Urinary bladder (tissue), 4 donors: ENCODE data around the gene MCRS1. TPM values are rescaled to one million over a fixed set of nuclear protein-coding genes. Genes with fewer than 3 reads are reported as not detected.

Source experiments
- DNase-seq: peaks from one replicate; pipeline ENCODE4 v3.0.0-alpha.2; 2015; ENCODE audit errors: extremely low spot score
- H3K27ac ChIP-seq: one replicate; pipeline ENCODE4 v1.5.1; 2013; ENCODE audit warnings: low read depth, mild to moderate bottlenecking, moderate library complexity
- H3K36me3 ChIP-seq: one replicate; pipeline ENCODE4 v1.6.1; 2013; ENCODE audit warnings: mild to moderate bottlenecking, moderate library complexity; ENCODE audit not compliant: insufficient read depth
- H3K4me1 ChIP-seq: one replicate; pipeline ENCODE4 v1.6.1; 2013; ENCODE audit warnings: mild to moderate bottlenecking, moderate library complexity; ENCODE audit not compliant: insufficient read depth
- H3K4me3 ChIP-seq: one replicate; pipeline ENCODE4 v1.5.1; 2013; ENCODE audit warnings: low read depth, low read length
- WGBS: extraction: QIAGEN DNeasy Blood & Tissue Kit; methylation state at CpG from one replicate; pipeline ENCODE4 v1.1.7; 2013; 5-methylcytosine and 5-hydroxymethylcytosine counted together
- polyA plus RNA-seq: library from polyadenylated mRNA; stranded (reverse); fragments of 200-250 nt; gene quantifications from one replicate; pipeline ENCODE4 v1.2.3, GENCODE V29; 2013
- total RNA-seq: library from RNA; depleted of rRNA; stranded (reverse); fragments of >200 nt; gene quantifications from one replicate; pipeline ENCODE4 v1.2.3, GENCODE V29; 2014
- donor health status: healthy with polysubstance abuse.
- donor health status: healthy.

The MCRS1 gene
- total and polyA plus RNA-seq, 2 donors: 23.0 to 48.3 TPM

DNA sequence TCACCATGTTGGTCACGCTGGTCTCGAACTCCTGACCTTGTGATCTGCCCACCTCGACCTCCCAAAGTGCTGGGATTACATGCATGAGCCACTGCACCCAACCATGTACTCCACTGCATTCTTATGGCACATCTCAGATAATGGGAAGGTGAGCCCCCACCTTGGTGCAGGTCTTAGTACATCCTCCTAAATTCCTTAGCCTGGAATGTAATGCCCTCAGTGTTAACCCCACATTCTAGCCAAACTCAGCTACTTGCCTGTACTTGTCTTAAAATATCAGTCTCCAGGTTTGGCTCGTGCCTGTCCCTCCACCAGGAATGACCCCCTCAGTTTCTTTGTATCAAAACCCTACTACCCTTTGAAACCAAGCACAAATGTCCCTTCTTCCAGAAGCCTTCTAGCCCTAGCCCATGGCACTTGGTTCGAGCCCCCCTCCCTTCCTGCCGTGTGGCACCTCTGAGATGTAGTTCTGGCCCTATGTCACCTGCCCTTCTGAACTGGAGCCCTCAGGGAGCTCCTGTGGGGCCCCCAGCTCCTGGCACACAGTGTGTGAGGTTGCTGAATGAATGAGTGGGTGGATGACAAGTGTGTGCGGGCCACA is 20.8 kb downstream of the MCRS1 start:
- Histone ChIP-seq H3K4me1 (no peaks in the 10 kb centered on the region), H3K4me3 (no peak overlapping the region), H3K36me3 (no peaks in the 10 kb centered on the region), H3K27ac (no peak overlapping the region)
- DNase-seq: no peak
- 77% methylated on average over 7 of the region's 7 CpGs for WGBS

GRCh38 chr12:49546481-49546880 is 21.5 kb downstream of the MCRS1 start:
- WGBS: 71% methylated on average over 3 of the region's 3 CpGs
- Histone ChIP-seq H3K27ac (no peak overlapping the region), H3K4me3 (no peak overlapping the region), H3K36me3 (no peaks in the 10 kb centered on the region), H3K4me1 (no peaks in the 10 kb centered on the region)
- DNase-seq: no peak

DNA sequence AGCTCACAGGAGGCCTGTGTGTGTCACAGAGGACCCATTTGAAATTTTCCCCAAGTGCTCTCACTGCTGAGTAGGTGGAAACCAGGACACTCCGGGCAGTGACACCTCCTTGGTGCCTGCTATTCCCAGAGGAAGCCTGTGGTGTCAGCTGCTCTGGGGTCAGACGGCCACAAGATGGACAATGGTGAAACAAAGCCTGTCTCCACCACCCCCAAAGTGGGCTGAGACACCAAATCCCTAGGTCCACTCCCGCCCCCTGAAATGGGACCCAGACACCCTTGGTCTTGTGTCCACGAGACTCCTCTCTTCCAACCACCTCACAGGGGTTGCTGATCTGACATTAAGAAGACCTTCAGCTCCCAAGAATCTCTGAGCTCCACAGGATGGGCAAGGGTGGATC is 22.1 kb downstream of the MCRS1 start:
- H3K27ac ChIP-seq: no peak overlapping the region
- no peak overlapping the region for H3K4me3 ChIP-seq
- H3K36me3 ChIP-seq: no peaks in the 10 kb centered on the region
- H3K4me1 ChIP-seq: no peaks in the 10 kb centered on the region
- no peak for DNase-seq
- WGBS: 79% methylated on average over 4 of the region's 4 CpGs

DNA sequence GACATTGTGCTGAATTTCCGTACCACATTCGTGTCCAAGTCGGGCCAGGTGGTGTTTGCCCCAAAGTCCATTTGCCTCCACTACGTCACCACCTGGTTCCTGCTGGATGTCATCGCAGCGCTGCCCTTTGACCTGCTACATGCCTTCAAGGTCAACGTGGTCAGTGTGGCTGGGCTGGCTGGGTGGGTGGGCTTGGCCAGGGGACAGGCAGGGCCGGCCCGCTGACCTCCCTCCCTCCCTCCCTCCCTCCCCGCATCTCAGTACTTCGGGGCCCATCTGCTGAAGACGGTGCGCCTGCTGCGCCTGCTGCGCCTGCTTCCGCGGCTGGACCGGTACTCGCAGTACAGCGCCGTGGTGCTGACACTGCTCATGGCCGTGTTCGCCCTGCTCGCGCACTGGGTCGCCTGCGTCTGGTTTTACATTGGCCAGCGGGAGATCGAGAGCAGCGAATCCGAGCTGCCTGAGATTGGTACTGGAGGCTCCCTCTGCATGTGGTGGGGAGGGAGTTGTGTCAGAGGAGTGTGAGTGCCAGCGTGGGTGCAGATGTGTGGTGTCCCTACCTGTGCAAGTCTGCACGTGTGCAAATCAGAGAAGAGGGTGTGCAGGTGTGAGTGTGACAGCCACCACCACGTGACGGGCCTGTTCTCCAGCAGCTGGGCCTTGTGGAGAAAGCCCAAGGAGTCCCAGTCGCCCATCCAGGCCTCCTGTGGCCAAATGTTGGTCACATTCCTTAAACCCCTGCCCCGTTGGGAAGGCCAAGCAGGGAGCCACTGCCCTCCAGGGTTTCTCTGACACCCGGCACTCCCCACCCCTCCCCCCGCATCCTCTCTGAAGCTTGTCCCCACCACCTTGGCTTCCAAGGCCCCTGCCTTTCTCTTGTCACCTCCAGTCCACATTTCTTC is 23.8 kb downstream of the MCRS1 start:
- WGBS: 44% methylated on average over 39 of the region's 39 CpGs
- no peaks in the 10 kb centered on the region for H3K4me1 ChIP-seq
- no peak overlapping the region for H3K27ac ChIP-seq
- no peak overlapping the region for H3K4me3 ChIP-seq
- DNase-seq: no peak
- no peaks in the 10 kb centered on the region for H3K36me3 ChIP-seq

- no peak overlapping the region for H3K4me3 ChIP-seq
- no peaks in the 10 kb centered on the region for H3K36me3 ChIP-seq
- DNase-seq: no peak
- 71% methylated on average over 20 of the region's 20 CpGs for WGBS
- H3K27ac ChIP-seq: no peak overlapping the region
- H3K4me1 ChIP-seq: no peaks in the 10 kb centered on the region
These were observed 24.6 kb downstream of the MCRS1 start for GRCh38 chr12:49543221-49543913.

- WGBS: 93% methylated on average over 15 of the region's 15 CpGs
- no peak for DNase-seq
- Histone ChIP-seq H3K27ac (no peak overlapping the region), H3K4me1 (no peaks in the 10 kb centered on the region), H3K36me3 (no peaks in the 10 kb centered on the region), H3K4me3 (no peak overlapping the region)
These were observed 25.3 kb downstream of the MCRS1 start for GRCh38 chr12:49542592-49543160.

- Histone ChIP-seq H3K4me3 (no peak overlapping the region), H3K4me1 (no peaks in the 10 kb centered on the region), H3K36me3 (no peaks in the 10 kb centered on the region), H3K27ac (no peak overlapping the region)
- DNase-seq: no peak
- 83% methylated on average over 7 of the region's 7 CpGs for WGBS
These were observed 25.9 kb downstream of the MCRS1 start for GRCh38 chr12:49541911-49542505.

GRCh38 chr12:49541140-49541861 is 26.6 kb downstream of the MCRS1 start:
- Histone ChIP-seq H3K4me1 (no peaks in the 10 kb centered on the region), H3K36me3 (no peaks in the 10 kb centered on the region), H3K4me3 (no peak overlapping the region), H3K27ac (no peak overlapping the region)
- no peak for DNase-seq
- WGBS: 87% methylated on average over 18 of the region's 18 CpGs

DNA sequence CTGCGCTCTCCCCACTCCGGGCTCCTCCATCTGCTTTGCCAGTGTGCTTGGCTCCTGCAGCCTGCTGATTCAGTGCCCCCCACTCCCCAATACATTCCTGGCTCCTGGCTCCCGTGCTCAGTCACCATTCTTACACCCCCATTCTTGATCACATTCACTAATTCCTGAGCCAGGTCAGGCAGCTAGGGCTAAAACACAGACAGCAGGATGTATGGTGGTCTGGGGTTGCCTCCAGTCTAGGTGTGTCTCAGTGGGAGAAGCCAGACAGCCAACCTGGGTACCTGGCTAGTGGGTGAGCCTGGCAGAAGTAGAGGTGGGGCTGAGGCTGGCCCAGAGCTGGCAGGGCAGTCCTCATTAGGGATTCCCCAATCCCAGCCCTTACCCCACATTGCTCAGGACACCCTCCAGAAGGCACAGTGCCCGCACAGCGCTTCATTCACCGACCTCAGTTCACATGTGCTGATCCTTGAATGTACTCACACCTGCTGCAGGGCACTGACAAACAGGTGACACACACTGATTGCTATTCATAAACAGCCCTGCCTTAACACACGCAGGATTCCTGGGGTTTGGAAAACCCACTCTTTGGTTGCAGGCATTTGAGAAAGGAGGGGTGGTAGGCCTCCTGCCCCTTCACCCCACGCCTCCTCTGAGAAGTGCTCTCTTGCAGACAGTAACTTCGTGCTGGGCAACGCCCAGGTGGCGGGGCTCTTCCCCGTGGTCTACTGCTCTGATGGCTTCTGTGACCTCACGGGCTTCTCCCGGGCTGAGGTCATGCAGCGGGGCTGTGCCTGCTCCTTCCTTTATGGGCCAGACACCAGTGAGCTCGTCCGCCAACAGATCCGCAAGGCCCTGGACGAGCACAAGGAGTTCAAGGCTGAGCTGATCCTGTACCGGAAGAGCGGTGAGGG is 27.5 kb downstream of the MCRS1 start:
- Histone ChIP-seq H3K4me3 (no peak overlapping the region), H3K4me1 (no peaks in the 10 kb centered on the region), H3K27ac (no peak overlapping the region), H3K36me3 (no peaks in the 10 kb centered on the region)
- 79% methylated on average over 21 of the region's 21 CpGs for WGBS
- no peak for DNase-seq

GRCh38 chr12:49539406-49540228 is 28.3 kb downstream of the MCRS1 start:
- H3K4me3 ChIP-seq: peak overlapping the region; percentile 53
- 10% methylated on average over 47 of the region's 47 CpGs for WGBS
- H3K36me3 ChIP-seq: no peaks in the 10 kb centered on the region
- H3K27ac ChIP-seq: no peak overlapping the region
- no peaks in the 10 kb centered on the region for H3K4me1 ChIP-seq
- DNase-seq: no peak

DNA sequence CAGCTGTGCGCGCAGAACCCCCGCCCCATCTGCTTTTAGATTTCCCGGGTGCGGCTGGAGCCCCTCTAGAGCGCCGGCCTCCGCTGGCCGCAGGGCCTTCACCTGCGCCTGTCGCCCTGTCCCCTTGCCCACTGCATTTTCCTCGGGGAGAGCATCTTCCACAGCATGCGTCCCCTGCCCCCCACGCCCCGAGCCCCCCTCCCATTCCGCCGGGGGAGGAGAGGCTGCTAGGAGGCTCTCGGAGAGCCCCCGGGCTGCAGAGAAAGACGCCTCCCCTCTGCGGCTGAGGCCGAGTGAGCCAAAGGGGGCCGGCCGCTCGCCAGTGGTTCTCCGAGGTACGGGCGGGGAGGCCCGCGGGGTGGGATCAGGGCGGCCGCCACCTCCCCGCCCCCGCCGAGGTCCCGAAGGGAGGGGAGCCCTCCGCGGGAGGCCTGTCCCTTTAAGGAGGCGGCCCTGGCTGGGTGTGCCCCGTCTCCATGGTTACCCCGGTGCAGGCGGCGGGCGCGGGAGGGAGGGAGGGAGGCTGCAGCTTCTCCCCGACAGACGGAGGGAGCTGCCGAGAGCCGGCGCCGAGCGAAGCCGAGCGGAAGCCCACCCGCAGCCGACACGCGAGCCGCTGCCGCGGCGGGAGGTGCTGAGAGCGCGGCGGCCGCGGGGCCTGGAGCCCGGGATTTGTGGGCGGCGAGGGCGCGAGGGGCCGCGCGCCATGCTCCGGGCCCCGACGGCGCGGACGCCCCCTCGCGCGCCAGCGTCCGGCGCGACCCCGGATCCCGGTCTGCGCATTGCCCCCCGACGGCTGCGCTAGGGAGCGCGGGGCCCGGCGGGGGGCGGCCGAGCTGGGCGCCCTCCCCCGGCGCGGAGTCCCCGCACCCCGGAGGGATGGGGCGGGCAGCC is 29.2 kb downstream of the MCRS1 start, which contains the start of gene KCNH3:
KCNH3 (plus strand) TSS at position 521 of the 894 bp plus-strand sequence. CDS start 387 bp downstream, outside the sequence.
- peak; percentile 17 for DNase-seq
- Histone ChIP-seq H3K27ac (no peak within 1 kb of the TSS), H3K4me1 (no peaks in the 10 kb centered on the region), H3K4me3 (peak within 1 kb of the TSS; percentile 53), H3K36me3 (no peaks in the 10 kb centered on the region)
- WGBS: under 1% methylated on average over 107 of the region's 107 CpGs
